ENCODE data around the gene TMPRSS11B. TPM values are rescaled to one million over a fixed set of nuclear protein-coding genes. Genes with fewer than 3 reads are reported as not detected.

TMPRSS11B gene
- total and polyA plus RNA-seq, 2 donors (not counting 1 experiment from before 2014, with no cell fraction given): not detected

DNA sequence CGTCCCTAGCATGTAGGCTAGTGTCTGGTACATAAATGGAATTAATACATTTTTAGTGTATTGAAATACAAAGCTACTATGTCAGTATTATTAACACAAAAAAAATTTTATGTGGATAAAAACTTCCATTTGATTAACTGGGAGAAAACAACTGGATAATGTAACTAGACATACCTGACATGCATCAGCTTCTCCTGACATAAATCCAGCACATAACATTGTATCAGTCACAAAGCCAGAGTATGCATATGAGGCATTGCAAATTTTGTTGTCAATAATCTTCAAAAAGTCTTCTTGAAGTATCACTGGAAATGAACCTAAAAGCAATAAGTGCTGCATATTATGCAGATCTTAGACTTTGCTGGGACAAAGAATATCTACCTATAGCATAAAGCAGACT is 16.9 kb downstream of the TMPRSS11B start:
- POLR2A ChIA-PET: no interaction called here
- WGBS (ENCODE audit: insufficient coverage): no CpG with 5 or more reads among the region's 1 CpG
- no peak for TF ChIP-seq EZH2 (IDR thresholded peaks at IDR 0.05; ENCODE audit: borderline replicate concordance, insufficient read depth, low read depth, low read length, poor library complexity, severe bottlenecking)
- TF ChIP-seq, protein P1, sequence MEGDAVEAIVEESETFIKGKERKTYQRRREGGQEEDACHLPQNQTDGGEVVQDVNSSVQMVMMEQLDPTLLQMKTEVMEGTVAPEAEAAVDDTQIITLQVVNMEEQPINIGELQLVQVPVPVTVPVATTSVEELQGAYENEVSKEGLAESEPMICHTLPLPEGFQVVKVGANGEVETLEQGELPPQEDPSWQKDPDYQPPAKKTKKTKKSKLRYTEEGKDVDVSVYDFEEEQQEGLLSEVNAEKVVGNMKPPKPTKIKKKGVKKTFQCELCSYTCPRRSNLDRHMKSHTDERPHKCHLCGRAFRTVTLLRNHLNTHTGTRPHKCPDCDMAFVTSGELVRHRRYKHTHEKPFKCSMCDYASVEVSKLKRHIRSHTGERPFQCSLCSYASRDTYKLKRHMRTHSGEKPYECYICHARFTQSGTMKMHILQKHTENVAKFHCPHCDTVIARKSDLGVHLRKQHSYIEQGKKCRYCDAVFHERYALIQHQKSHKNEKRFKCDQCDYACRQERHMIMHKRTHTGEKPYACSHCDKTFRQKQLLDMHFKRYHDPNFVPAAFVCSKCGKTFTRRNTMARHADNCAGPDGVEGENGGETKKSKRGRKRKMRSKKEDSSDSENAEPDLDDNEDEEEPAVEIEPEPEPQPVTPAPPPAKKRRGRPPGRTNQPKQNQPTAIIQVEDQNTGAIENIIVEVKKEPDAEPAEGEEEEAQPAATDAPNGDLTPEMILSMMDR (IDR thresholded peaks at IDR 0.05): no peak

DNA sequence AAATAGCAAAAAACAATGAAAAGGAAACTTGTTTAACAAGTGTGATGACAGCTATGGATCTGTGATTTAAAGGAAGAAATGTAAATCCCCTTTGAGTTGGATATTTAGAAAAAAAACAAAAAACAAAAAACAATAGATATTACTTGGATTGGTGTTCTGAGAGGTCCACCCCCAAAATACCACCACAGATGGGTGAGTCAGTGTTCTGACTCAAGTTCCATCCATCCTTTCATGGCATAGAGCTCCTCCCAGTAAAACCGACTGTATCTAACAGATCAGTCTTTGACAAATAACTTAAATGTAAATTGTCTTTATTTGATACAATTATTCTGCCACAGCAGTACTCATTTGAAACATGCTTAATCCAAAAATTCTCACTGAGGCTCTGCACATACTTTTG is 27.4 kb downstream of the TMPRSS11B start:
- Histone ChIP-seq H3K4me1 (ENCODE audit: control insufficient read depth in 2 of 2, insufficient read depth in 2 of 2, low read length in 2 of 2) (no peaks in the 10 kb centered on the region), H3K9ac (ENCODE audit: low read length) (no peak overlapping the region), H3K4me2 (replicated peaks; ENCODE audit: low read depth, low read length, poor library complexity, severe bottlenecking) (no peak overlapping the region), H3K36me3 (replicated peaks in 1 of 2; ENCODE audit: control extremely low read depth in 1 of 2, control insufficient read depth in 1 of 2, extremely low read depth in 1 of 2, insufficient read depth in 2 of 2, low read length in 1 of 2) (no peaks in the 10 kb centered on the region), H3K9me3 (ENCODE audit: control extremely low read depth in 1 of 3, control insufficient read depth in 2 of 3, insufficient read depth in 1 of 3, low read length in 2 of 3) (no peaks in the 10 kb centered on the region), H3K79me2 (ENCODE audit: control insufficient read depth, insufficient read depth, low read length) (no peaks in the 10 kb centered on the region), H3K27ac (ENCODE audit: low read length in 2 of 2) (no peak overlapping the region), H2AFZ (ENCODE audit: insufficient read depth, low read depth, low read length, poor library complexity, severe bottlenecking) (no peak overlapping the region), H4K20me1 (ENCODE audit: control insufficient read depth, insufficient read depth, low read length, poor library complexity, severe bottlenecking) (no peaks in the 10 kb centered on the region), H3K27me3 (replicated peaks in 1 of 4; ENCODE audit: control extremely low read depth in 1 of 4, control insufficient read depth in 3 of 4, insufficient read depth in 4 of 4, low read length in 3 of 4) (no peaks in the 10 kb centered on the region), H3K4me3 (ENCODE audit: control extremely low read depth in 1 of 5, extremely low read depth in 1 of 5, insufficient read depth in 1 of 5, low read depth in 2 of 5, low read length in 4 of 5) (no peak overlapping the region)
- ChIA-PET POLR2A (no interaction called here), CTCF (no interaction called here)
- peaks cover 6% of the 10 kb centered on the region for H3K27me3 Mint-ChIP-seq
- H3K4me1 Mint-ChIP-seq: no peaks in the 10 kb centered on the region
- no peak overlapping the region for H3K27ac Mint-ChIP-seq
- DNase-seq: no peak
- intact Hi-C loops (cut with micrococcal nuclease): no loop called here
- no peak for ATAC-seq (ENCODE audit: low read depth)
- H3K9me3 Mint-ChIP-seq (ENCODE audit: insufficient read depth): no peaks in the 10 kb centered on the region
- no peak for TF ChIP-seq EZH2 (IDR thresholded peaks at IDR 0.05; ENCODE audit: borderline replicate concordance, insufficient read depth, low read depth, low read length, poor library complexity, severe bottlenecking)
- H3K4me3 Mint-ChIP-seq: no peak overlapping the region
- no CpG with 5 or more reads among the region's 1 CpG for WGBS (ENCODE audit: insufficient coverage)

More for the DNA sequence above, 16.9 kb downstream of the TMPRSS11B start:
- no peak overlapping the region for H3K4me3 Mint-ChIP-seq
- Histone ChIP-seq H3K79me2 (ENCODE audit: control insufficient read depth, insufficient read depth, low read length) (no peaks in the 10 kb centered on the region), H4K20me1 (ENCODE audit: control insufficient read depth, insufficient read depth, low read length, poor library complexity, severe bottlenecking) (no peaks in the 10 kb centered on the region), H3K36me3 (replicated peaks in 1 of 2; ENCODE audit: control extremely low read depth in 1 of 2, control insufficient read depth in 1 of 2, extremely low read depth in 1 of 2, insufficient read depth in 2 of 2, low read length in 1 of 2) (no peaks in the 10 kb centered on the region), H2AFZ (ENCODE audit: insufficient read depth, low read depth, low read length, poor library complexity, severe bottlenecking) (no peak overlapping the region), H3K27me3 (replicated peaks in 1 of 4; ENCODE audit: control extremely low read depth in 1 of 4, control insufficient read depth in 3 of 4, insufficient read depth in 4 of 4, low read length in 3 of 4) (no peaks in the 10 kb centered on the region), H3K4me3 (ENCODE audit: control extremely low read depth in 1 of 5, extremely low read depth in 1 of 5, insufficient read depth in 1 of 5, low read depth in 2 of 5, low read length in 4 of 5) (no peak overlapping the region), H3K9ac (ENCODE audit: low read length) (no peak overlapping the region), H3K9me3 (ENCODE audit: control extremely low read depth in 1 of 3, control insufficient read depth in 2 of 3, insufficient read depth in 1 of 3, low read length in 2 of 3) (no peaks in the 10 kb centered on the region), H3K27ac (ENCODE audit: low read length in 2 of 2) (no peak overlapping the region), H3K4me2 (replicated peaks; ENCODE audit: low read depth, low read length, poor library complexity, severe bottlenecking) (no peak overlapping the region), H3K4me1 (ENCODE audit: control insufficient read depth in 2 of 2, insufficient read depth in 2 of 2, low read length in 2 of 2) (no peaks in the 10 kb centered on the region)
- ATAC-seq (ENCODE audit: low read depth) (no peak), DNase-seq (no peak)
- H3K27ac Mint-ChIP-seq: no peak overlapping the region
- H3K4me1 Mint-ChIP-seq: no peaks in the 10 kb centered on the region
- intact Hi-C loops (cut with micrococcal nuclease): no loop called here
- CTCF ChIA-PET: interaction anchor here (1.3 kb wide), 1 partner anchor 53 kb away, joined by 4 read pairs; no protein-coding TSS in a partner anchor
- H3K9me3 Mint-ChIP-seq (ENCODE audit: insufficient read depth): peaks cover under 1% of the 10 kb centered on the region
- H3K27me3 Mint-ChIP-seq: no peaks in the 10 kb centered on the region
